ENCODE data around the gene CPN1. TPM values are rescaled to one million over a fixed set of nuclear protein-coding genes. Genes with fewer than 3 reads are reported as not detected.

CPN1 gene
- total and polyA plus RNA-seq, 9 of the 15 experiments (the other 6 are each of a cell fraction or from before 2014, with no cell fraction given), result 0.15 to 0.17 TPM; not detected in 7

DNA sequence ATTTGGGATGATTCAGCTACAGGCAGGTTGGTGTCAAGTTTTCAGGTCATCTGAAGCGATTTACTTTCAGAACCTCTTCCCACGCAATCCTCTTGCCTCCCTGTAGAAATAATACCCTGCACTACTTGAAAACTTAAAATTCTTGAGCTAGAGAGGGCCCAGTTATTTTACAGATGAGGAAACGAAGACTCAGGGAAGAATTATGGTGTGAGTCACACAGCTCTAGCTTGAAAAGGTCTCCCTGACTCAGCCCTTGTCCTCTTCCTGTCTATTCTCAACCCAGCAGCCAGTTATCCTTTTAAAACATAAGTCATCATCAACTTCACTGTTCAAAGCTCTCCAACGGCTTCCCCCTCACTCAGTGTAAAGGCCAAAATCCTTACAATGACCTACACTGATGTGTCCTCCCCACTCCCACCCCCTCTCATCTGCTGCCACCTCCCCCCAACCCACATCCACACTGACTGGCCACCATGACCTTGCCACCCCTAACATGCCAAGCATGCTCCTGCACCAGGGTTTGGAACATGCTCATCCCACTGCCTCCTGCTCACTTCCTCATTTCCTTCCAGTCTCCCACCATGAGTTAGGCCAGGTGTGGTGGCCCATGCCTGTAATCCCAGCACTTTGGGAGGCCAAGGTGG lies 75.3 kb downstream of the CPN1 start:
- in situ Hi-C loops (cut with MboI) (no loop called here), intact Hi-C loops (cut with micrococcal nuclease) (no loop called here)
- Histone ChIP-seq H3K36me3 (ENCODE audit: control insufficient read depth, insufficient read depth, low read length) (no peaks in the 10 kb centered on the region), H3K79me2 (ENCODE audit: control insufficient read depth, insufficient read depth, low read length) (peaks cover 21% of the 10 kb centered on the region), H3K27ac (ENCODE audit: extremely low read depth, low read depth, low read length) (peak overlapping the region; percentile 65; the same call in 2 of the 3 replicates), H3K9me3 (replicated peaks; ENCODE audit: control insufficient read depth, insufficient read depth, low read depth, low read length) (no peaks in the 10 kb centered on the region), H3K4me2 (ENCODE audit: insufficient read depth, low read length) (peak overlapping the region; percentile 25; the same call in 1 of the 2 replicates), H3K4me3 (no peak overlapping the region), H3K27me3 (ENCODE audit: control insufficient read depth in 2 of 2, insufficient read depth in 2 of 2, low read length in 2 of 2) (no peaks in the 10 kb centered on the region), H3K9me1 (ENCODE audit: control insufficient read depth, insufficient read depth, low read length) (no peaks in the 10 kb centered on the region), H3K9ac (ENCODE audit: insufficient read depth in 1 of 2, low read depth in 2 of 2, low read length in 2 of 2) (peak overlapping the region in 1 of 2 experiments; percentile 48; a peak in 1 of 4 replicates), H3K4me1 (replicated peaks in 1 of 2; ENCODE audit: control insufficient read depth in 2 of 2, insufficient read depth in 2 of 2, low read length in 2 of 2) (peaks cover 12 to 28% of the 10 kb centered on the region in 2 experiments; a peak in 4 of 5 replicates), H2AFZ (ENCODE audit: low read depth, low read length) (0 out of 2 replicates have a peak overlapping the region, but pooled peaks have one; percentile 32), H4K20me1 (replicated peaks; ENCODE audit: control insufficient read depth, insufficient read depth, low read length) (0 out of 2 replicates have a peak, but pooled peaks cover 7% of the 10 kb centered on the region)
- ATAC-seq, result peak; percentile 38; the same call in 2 of the 3 replicates
- FAIRE-seq, result peak; percentile 70
- peak in 2 of 4 experiments; percentile 30 to 54 for DNase-seq (ENCODE audit: extremely low read depth in 1 of 4, low spot score in 3 of 4)
- WGBS (ENCODE audit: insufficient coverage, low coverage, missing lambda C conversion rate), result 2% methylated on average over 4 of the region's 4 CpGs
- ChIA-PET POLR2A (interaction anchor here (0.5 to 1.7 kb wide), 4 partner anchors 11 to 504 kb away, joined by 3 to 4 read pairs (median 4); no protein-coding TSS in a partner anchor), CTCF (ENCODE audit: low intra/inter-chr PET ratio) (no interaction called here)
- BruUV-seq (replicated peaks), result TSS peak; percentile 16
- peak in 1 of 2 experiments; percentile 33; a peak in 2 of 4 replicates for TF ChIP-seq KDM1A (IDR thresholded peaks at IDR 0.05)
- no peak for TF ChIP-seq BRF1 (IDR thresholded peaks at IDR 0.05; ENCODE audit: borderline replicate concordance, extremely low read depth, insufficient read length)
- TF ChIP-seq MBD2 (IDR thresholded peaks at IDR 0.05; ENCODE audit: borderline replicate concordance, low read depth), result no peak
- TF ChIP-seq MIER1 (IDR thresholded peaks at IDR 0.05; ENCODE audit: low read depth), result no peak
- TF ChIP-seq, protein P1, sequence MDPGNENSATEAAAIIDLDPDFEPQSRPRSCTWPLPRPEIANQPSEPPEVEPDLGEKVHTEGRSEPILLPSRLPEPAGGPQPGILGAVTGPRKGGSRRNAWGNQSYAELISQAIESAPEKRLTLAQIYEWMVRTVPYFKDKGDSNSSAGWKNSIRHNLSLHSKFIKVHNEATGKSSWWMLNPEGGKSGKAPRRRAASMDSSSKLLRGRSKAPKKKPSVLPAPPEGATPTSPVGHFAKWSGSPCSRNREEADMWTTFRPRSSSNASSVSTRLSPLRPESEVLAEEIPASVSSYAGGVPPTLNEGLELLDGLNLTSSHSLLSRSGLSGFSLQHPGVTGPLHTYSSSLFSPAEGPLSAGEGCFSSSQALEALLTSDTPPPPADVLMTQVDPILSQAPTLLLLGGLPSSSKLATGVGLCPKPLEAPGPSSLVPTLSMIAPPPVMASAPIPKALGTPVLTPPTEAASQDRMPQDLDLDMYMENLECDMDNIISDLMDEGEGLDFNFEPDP (CRISPR knock-in tag; IDR thresholded peaks at IDR 0.05), result no peak
- TF ChIP-seq, protein P2, sequence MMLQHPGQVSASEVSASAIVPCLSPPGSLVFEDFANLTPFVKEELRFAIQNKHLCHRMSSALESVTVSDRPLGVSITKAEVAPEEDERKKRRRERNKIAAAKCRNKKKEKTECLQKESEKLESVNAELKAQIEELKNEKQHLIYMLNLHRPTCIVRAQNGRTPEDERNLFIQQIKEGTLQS (IDR thresholded peaks at IDR 0.05), result peak; percentile 62
- TF ChIP-seq, protein P2 (CRISPR knock-in tag; conservative IDR thresholded peaks at IDR 0.05), result no peak
- 0 out of 2 replicates have a peak, but pooled peaks have one; percentile 31 for TF ChIP-seq GABPA (tag; conservative IDR thresholded peaks at IDR 0.05; ENCODE audit: low read depth)
- no peak for TF ChIP-seq ZNF239 (CRISPR knock-in tag; IDR thresholded peaks at IDR 0.05)
- TF ChIP-seq SPI1 (IDR thresholded peaks at IDR 0.05; ENCODE audit: borderline replicate concordance, low read depth, low read length), result peak; percentile 92
- TF ChIP-seq DPF2 (IDR thresholded peaks at IDR 0.05), result peak; percentile 47
- no peak for TF ChIP-seq LEF1 (IDR thresholded peaks at IDR 0.05)
- TF ChIP-seq, protein P3, sequence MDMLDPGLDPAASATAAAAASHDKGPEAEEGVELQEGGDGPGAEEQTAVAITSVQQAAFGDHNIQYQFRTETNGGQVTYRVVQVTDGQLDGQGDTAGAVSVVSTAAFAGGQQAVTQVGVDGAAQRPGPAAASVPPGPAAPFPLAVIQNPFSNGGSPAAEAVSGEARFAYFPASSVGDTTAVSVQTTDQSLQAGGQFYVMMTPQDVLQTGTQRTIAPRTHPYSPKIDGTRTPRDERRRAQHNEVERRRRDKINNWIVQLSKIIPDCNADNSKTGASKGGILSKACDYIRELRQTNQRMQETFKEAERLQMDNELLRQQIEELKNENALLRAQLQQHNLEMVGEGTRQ (CRISPR knock-in tag; IDR thresholded peaks at IDR 0.05), result no peak
- no peak for TF ChIP-seq NR2C1 (IDR thresholded peaks at IDR 0.05)
- TF ChIP-seq NR2C1 (tag; IDR thresholded peaks at IDR 0.05), result no peak
- TF ChIP-seq ATF1 (CRISPR knock-in tag; IDR thresholded peaks at IDR 0.05), result no peak
- TF ChIP-seq ATF1 (tag; IDR thresholded peaks at IDR 0.05), result no peak
- TF ChIP-seq ZNF224 (CRISPR knock-in tag; IDR thresholded peaks at IDR 0.05), result no peak
- TF ChIP-seq FOSL1 (tag; conservative IDR thresholded peaks at IDR 0.05), result peak; percentile 83
- no peak for TF ChIP-seq MTA3 (IDR thresholded peaks at IDR 0.05; ENCODE audit: borderline replicate concordance)

All from K562 (cell line).